Chondrocyte (in vitro differentiated cells): ENCODE data around the gene ARMC7. TPM values are rescaled to one million over a fixed set of nuclear protein-coding genes. Genes with fewer than 3 reads are reported as not detected.
"Not testable (repeated sequence)": the region's sequence is repeated elsewhere in the genome, so short reads cannot be mapped to it uniquely, and the experiment has no call there.

Experiments used
- DNase-seq: peaks from one replicate; pipeline ENCODE4 v3.0.0; 2021; ENCODE audit warnings: mixed read lengths, low spot score
- H3K27ac Mint-ChIP-seq: one replicate; pipeline ENCODE4 v1.8.0; 2021; ENCODE audit warnings: mild to moderate bottlenecking, moderate library complexity, mixed read lengths; ENCODE audit not compliant: unreplicated experiment
- H3K27me3 Mint-ChIP-seq: 2 replicates; pipeline ENCODE4 v1.8.0; 2021; ENCODE audit warnings: low read depth, mixed read lengths
- H3K36me3 Mint-ChIP-seq: 2 replicates; pipeline ENCODE4 v1.8.0; 2021; ENCODE audit warnings: low read depth, mixed read lengths
- H3K4me1 Mint-ChIP-seq: 2 replicates; pipeline ENCODE4 v1.8.0; 2021; ENCODE audit warnings: low read depth, mild to moderate bottlenecking, mixed read lengths
- H3K4me3 Mint-ChIP-seq: one replicate; pipeline ENCODE4 v1.8.0; 2021; ENCODE audit warnings: mild to moderate bottlenecking, moderate library complexity, mixed read lengths; ENCODE audit not compliant: unreplicated experiment
- H3K9me3 Mint-ChIP-seq: 2 replicates; pipeline ENCODE4 v1.8.0; 2021; ENCODE audit warnings: low read depth, mixed read lengths
- total RNA-seq: library from RNA; stranded (reverse); gene quantifications from 3 replicates; pipeline ENCODE4 v1.2.1, GENCODE V29; 2021
- TF ChIP-seq, protein P1 (sequence below): fragments of 200-600 bp; sonication (generic); IDR thresholded peaks from 2 replicates; pipeline ENCODE4 v1.5.0; 2021; ENCODE audit warnings: antibody characterized with exemption, mild to moderate bottlenecking, moderate library complexity

Gene ARMC7
- total RNA-seq, 1 donor from 2014 or later: 10.8 TPM

DNA sequence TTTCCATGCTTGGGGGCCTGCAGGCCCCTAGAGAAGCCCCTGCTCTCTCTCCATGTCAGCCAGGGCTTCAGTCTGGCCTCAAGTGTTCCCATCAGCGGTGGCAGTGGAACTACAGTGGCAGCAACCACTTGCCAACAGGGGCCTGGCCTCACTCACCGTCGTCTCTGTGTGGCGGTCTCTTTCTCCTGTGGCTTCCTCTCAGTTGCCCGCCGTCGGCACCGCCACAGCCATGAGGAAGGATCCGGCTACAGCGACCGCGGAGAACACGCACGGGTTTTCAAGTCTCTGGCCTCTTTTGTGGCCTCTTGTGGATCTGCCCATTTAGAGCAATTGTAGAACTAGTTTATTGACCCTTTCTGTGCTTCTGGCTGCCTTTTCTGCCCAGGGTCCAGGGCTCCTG lies 8.5 kb downstream of the ARMC7 start:
- Mint-ChIP-seq H3K27ac (no peak overlapping the region), H3K4me3 (no peak overlapping the region), H3K36me3 (peaks cover 8% of the 10 kb centered on the region), H3K4me1 (peaks cover 14% of the 10 kb centered on the region), H3K9me3 (no peaks in the 10 kb centered on the region), H3K27me3 (no peaks in the 10 kb centered on the region)
- no peak for DNase-seq
- TF ChIP-seq, protein P1, sequence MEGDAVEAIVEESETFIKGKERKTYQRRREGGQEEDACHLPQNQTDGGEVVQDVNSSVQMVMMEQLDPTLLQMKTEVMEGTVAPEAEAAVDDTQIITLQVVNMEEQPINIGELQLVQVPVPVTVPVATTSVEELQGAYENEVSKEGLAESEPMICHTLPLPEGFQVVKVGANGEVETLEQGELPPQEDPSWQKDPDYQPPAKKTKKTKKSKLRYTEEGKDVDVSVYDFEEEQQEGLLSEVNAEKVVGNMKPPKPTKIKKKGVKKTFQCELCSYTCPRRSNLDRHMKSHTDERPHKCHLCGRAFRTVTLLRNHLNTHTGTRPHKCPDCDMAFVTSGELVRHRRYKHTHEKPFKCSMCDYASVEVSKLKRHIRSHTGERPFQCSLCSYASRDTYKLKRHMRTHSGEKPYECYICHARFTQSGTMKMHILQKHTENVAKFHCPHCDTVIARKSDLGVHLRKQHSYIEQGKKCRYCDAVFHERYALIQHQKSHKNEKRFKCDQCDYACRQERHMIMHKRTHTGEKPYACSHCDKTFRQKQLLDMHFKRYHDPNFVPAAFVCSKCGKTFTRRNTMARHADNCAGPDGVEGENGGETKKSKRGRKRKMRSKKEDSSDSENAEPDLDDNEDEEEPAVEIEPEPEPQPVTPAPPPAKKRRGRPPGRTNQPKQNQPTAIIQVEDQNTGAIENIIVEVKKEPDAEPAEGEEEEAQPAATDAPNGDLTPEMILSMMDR: no peak

DNA sequence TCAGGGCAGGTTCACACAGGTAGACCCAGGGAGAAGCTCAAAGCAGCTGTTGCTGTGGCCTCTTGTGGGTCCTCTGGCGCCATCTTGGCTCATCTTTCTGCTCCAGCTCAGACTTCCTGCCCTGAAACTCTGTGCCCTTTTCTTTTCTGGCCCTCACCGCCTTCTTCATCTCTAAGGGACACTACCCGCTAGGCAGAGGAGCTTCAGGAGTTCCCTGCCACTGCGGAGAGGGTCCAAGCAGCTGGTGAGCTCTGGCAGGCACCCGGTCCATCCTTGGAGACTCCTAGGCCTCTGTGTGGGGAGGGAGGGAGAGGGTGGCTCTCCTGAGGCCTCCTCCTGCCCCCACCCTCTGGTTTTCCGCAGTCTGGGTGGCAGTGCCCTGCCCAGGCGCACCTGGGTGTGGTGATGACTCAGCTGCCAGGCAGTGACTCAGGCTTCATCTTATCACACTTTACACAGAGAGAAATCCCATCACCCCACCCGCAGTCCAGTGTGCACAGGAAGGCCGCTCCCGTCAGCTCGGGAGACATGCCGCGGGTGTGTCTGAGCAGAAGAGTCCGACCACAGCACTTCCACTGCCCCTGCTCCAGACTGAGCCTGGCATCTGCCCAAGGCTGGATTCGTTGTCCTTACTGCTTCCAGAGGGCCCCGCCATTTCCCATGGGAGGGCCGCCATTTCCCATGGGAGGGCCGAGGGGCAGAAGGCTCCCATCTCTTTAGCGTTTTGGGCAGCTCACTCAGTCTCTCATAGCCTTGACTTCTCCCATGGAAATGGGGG lies 14.5 kb downstream of the ARMC7 start:
- Mint-ChIP-seq H3K27ac (peak overlapping the region; percentile 81), H3K27me3 (no peaks in the 10 kb centered on the region), H3K36me3 (peaks cover 5% of the 10 kb centered on the region), H3K4me3 (no peak overlapping the region), H3K9me3 (no peaks in the 10 kb centered on the region), H3K4me1 (peaks cover 15% of the 10 kb centered on the region)
- no peak for DNase-seq
- TF ChIP-seq, protein P1: no peak

DNA sequence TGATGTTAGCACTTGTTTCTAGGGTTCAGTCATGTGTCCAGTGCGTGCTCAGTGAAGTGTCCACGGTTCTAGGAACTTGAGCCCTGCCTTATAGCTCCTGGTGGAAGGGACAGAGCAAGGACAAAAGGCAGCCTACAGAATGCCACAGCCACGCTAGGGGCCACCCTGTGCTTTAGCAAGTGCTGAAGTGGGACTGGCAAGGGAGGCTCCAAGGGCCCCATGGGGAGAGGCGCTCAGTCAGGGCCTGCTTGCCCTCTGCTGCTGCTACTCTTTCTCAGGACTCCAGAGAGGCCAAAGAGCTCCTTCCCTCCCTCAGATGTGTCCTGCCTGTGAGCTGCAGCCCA lies 15.0 kb downstream of the ARMC7 start:
- peak overlapping the region; percentile 81 for H3K27ac Mint-ChIP-seq

DNA sequence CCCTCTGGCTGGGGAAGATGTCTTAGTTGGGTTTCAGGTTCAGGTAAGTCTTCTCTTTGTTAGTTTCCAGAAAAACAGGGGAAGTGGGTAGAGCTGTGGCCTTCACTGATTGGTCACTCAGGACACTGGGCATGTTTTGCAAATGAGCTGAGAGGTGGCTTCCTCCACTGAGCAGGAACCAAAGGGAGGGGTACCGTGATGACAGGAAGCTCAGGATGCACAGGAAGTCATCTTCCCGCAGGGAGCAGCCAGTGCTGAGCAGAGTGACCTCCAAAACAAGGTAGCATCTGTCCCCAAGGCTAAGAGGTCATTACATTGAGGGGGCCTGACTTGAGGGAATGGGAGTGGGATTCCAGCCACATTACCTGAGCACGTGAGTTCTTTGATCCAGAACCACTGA lies 16.2 kb downstream of the ARMC7 start:
- TF ChIP-seq, protein P1: no peak
- H3K4me3 Mint-ChIP-seq: no peak overlapping the region
- DNase-seq: no peak
- H3K9me3 Mint-ChIP-seq: no peaks in the 10 kb centered on the region
- peaks cover 21% of the 10 kb centered on the region for H3K4me1 Mint-ChIP-seq
- peaks cover 3% of the 10 kb centered on the region for H3K36me3 Mint-ChIP-seq
- H3K27me3 Mint-ChIP-seq: no peaks in the 10 kb centered on the region
- no peak overlapping the region for H3K27ac Mint-ChIP-seq

More for the DNA sequence above, 15.0 kb downstream of the ARMC7 start:
- H3K36me3 Mint-ChIP-seq: peaks cover 7% of the 10 kb centered on the region
- H3K9me3 Mint-ChIP-seq: no peaks in the 10 kb centered on the region
- peaks cover 15% of the 10 kb centered on the region for H3K4me1 Mint-ChIP-seq
- no peaks in the 10 kb centered on the region for H3K27me3 Mint-ChIP-seq
- DNase-seq: no peak
- H3K4me3 Mint-ChIP-seq: no peak overlapping the region
- TF ChIP-seq, protein P1: no peak

DNA sequence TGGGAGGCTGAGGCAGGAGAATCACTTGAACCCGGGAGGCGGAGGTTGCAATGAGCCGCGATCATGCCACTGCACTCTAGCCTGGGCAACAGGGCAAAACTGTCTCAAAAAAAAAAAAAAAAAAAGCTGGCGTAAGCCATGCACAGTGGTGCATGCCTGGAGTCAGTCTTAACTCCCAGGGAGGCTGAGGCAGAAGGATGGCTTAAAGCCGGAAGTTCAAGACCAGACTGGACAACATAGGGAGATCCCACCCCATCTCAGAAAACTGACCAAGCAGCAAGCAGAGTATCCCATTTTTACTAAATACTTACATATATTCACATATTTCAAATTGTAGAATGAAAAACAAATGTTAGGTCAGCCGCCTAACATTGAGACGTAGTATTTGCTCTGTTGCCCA lies 17.2 kb downstream of the ARMC7 start:
- Mint-ChIP-seq H3K27ac (no peak overlapping the region), H3K4me1 (peaks cover 21% of the 10 kb centered on the region), H3K4me3 (no peak overlapping the region), H3K27me3 (no peaks in the 10 kb centered on the region), H3K9me3 (no peaks in the 10 kb centered on the region), H3K36me3 (peaks cover 3% of the 10 kb centered on the region)
- no peak for DNase-seq
- TF ChIP-seq, protein P1: no peak

DNA sequence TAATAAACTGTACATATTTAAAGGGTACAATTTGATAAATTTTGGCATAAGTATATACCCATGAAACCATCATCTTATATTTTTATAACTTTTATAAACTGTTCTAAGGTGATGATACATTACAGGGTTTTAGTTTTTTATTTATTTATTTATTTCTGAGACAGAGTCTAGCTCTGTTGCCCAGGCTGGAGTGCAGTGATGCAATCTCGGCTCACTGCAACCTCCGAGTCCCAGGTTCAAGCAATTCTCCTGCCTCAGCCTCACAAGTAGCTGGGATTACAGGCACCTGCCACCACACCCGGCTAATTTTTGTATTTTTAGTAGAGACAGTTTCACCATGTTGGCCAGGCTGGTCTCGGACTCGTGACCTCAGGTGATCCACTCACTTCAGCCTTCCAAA lies 18.2 kb downstream of the ARMC7 start:
- H3K27me3 Mint-ChIP-seq, H3K4me3 Mint-ChIP-seq, H3K36me3 Mint-ChIP-seq, H3K9me3 Mint-ChIP-seq: not testable (repeated sequence)
- peak; percentile 25 for DNase-seq
- H3K4me1 Mint-ChIP-seq: peaks cover 26% of the 10 kb centered on the region
- peak overlapping the region; percentile 66 for H3K27ac Mint-ChIP-seq
